B cell (primary cell): Measurements from ENCODE around the gene NIPAL1. TPM values are rescaled to one million over a fixed set of nuclear protein-coding genes. Genes with fewer than 3 reads are reported as not detected.

ENCODE experiments used
- ATAC-seq: fragments of 200-7000 bp; cut with Tn5 transposase; one replicate; pipeline ENCODE4 v1.10.0; 2021; ENCODE audit warnings: low read depth, mild to moderate bottlenecking, moderate number of reproducible peaks, moderate library complexity
- CTCF ChIA-PET: fragments of 350-600 bp; sonication (Branson Sonifier 250); formaldehyde crosslinking; loops from one replicate; lab custom pipeline; 2021; ENCODE audit warnings: antibody characterized with exemption, inconsistent platforms; lab: Charles Lee
- POLR2A ChIA-PET: fragments of 350-600 bp; sonication (Branson Sonifier 250); formaldehyde crosslinking; loops from one replicate; lab custom pipeline; 2021; ENCODE audit warnings: antibody characterized with exemption; lab: Charles Lee
- DNase-seq: peaks from one replicate; pipeline ENCODE4 v3.0.0; 2013
- H2AFZ ChIP-seq: 2 replicates; pipeline ENCODE4 v1.6.1; 2012; ENCODE audit warnings: mild to moderate bottlenecking, low read depth, low read length; ENCODE audit not compliant: insufficient read depth, poor library complexity, severe bottlenecking
- H3K27ac ChIP-seq, 2 donors: 1 replicate in 1 of 2; 2 replicates in 1 of 2; pipeline ENCODE4 v1.5.1; 2012 to 2013; ENCODE audit warnings: low read length in 2 of 2, mild to moderate bottlenecking in 2 of 2, moderate library complexity in 1 of 2
- H3K27me3 ChIP-seq, 4 experiments: fragments of 200-600 bp in 1 of 4; sonication (generic) in 1 of 4; replicated peaks in 1 of 4; 1 replicate in 2 of 4; 2 replicates in 2 of 4; pipeline versions ENCODE4 v1.6.1 to v1.7.0; 2013 to 2016; ENCODE audit warnings: low read length in 3 of 4, mild to moderate bottlenecking in 2 of 4, mixed read lengths in 1 of 4, moderate library complexity in 1 of 4; ENCODE audit not compliant: insufficient read depth in 4 of 4, control insufficient read depth in 3 of 4; ENCODE audit errors: control extremely low read depth in 1 of 4
- H3K36me3 ChIP-seq, 2 experiments: replicated peaks in 1 of 2; 1 replicate in 1 of 2; 2 replicates in 1 of 2; pipeline versions ENCODE4 v1.6.1 to v1.7.1; 2013; ENCODE audit warnings: low read length in 1 of 2; ENCODE audit not compliant: insufficient read depth in 2 of 2, control insufficient read depth in 1 of 2; ENCODE audit errors: control extremely low read depth in 1 of 2, extremely low read depth in 1 of 2
- H3K4me1 ChIP-seq, 2 donors: fragments of 200-600 bp in 1 of 2; sonication (generic) in 1 of 2; 1 replicate in 1 of 2; 2 replicates in 1 of 2; pipeline versions ENCODE4 v1.5.1 to v1.6.1; 2013 to 2017; ENCODE audit warnings: low read length in 2 of 2; ENCODE audit not compliant: control insufficient read depth in 2 of 2, insufficient read depth in 2 of 2
- H3K4me2 ChIP-seq: replicated peaks from 2 replicates; pipeline ENCODE3; 2012; ENCODE audit warnings: mild to moderate bottlenecking, low read depth, low read length; ENCODE audit not compliant: poor library complexity, severe bottlenecking
- H3K4me3 ChIP-seq, 5 experiments: fragments of 200-600 bp in 1 of 5; sonication (generic) in 1 of 5; 1 replicate in 3 of 5; 2 replicates in 2 of 5; pipeline versions ENCODE4 v1.5.1 to v1.7.0; 2011 to 2016; ENCODE audit warnings: low read length in 4 of 5, mild to moderate bottlenecking in 4 of 5, low read depth in 2 of 5, control low read depth in 1 of 5, moderate library complexity in 1 of 5; ENCODE audit not compliant: insufficient read depth in 1 of 5; ENCODE audit errors: control extremely low read depth in 1 of 5, extremely low read depth in 1 of 5
- H3K79me2 ChIP-seq: fragments of 200-600 bp; sonication (generic); one replicate; pipeline ENCODE4 v1.6.0; 2016; ENCODE audit warnings: low read length; ENCODE audit not compliant: control insufficient read depth, insufficient read depth
- H3K9ac ChIP-seq: fragments of 200-600 bp; sonication (generic); 2 replicates; pipeline ENCODE4 v1.6.1; 2017; ENCODE audit warnings: mild to moderate bottlenecking, low read length, moderate library complexity
- H3K9me3 ChIP-seq, 3 donors: one replicate each; pipeline versions ENCODE4 v1.6.1 to v1.7.1; 2013; ENCODE audit warnings: low read length in 2 of 3; ENCODE audit not compliant: control insufficient read depth in 2 of 3, insufficient read depth in 1 of 3; ENCODE audit errors: control extremely low read depth in 1 of 3
- H4K20me1 ChIP-seq: 2 replicates; pipeline ENCODE4 v1.6.0; 2012; ENCODE audit warnings: mild to moderate bottlenecking, low read length; ENCODE audit not compliant: insufficient read depth, control insufficient read depth, poor library complexity, severe bottlenecking
- H3K27ac Mint-ChIP-seq: one replicate; pipeline ENCODE4 v1.8.0; 2021; ENCODE audit warnings: mixed read lengths
- H3K27me3 Mint-ChIP-seq: one replicate; pipeline ENCODE4 v1.8.0; 2021; ENCODE audit warnings: mixed read lengths
- H3K4me1 Mint-ChIP-seq: one replicate; pipeline ENCODE4 v1.8.0; 2021; ENCODE audit warnings: mixed read lengths
- H3K4me3 Mint-ChIP-seq: one replicate; pipeline ENCODE4 v1.8.0; 2021; ENCODE audit warnings: mixed read lengths
- H3K9me3 Mint-ChIP-seq: one replicate; pipeline ENCODE4 v1.8.0; 2022; ENCODE audit warnings: mixed read lengths; ENCODE audit not compliant: insufficient read depth
- CTCF ChIP-seq: fragments of 200-600 bp; IDR thresholded peaks from one replicate; pipeline ENCODE4 v1.8.0; 2022; ENCODE audit warnings: antibody characterized with exemption, mild to moderate bottlenecking
- EZH2 ChIP-seq: IDR thresholded peaks from 2 replicates; pipeline ENCODE4 v1.6.1; 2012; ENCODE audit warnings: borderline replicate concordance, low read depth, mild to moderate bottlenecking, moderate library complexity, low read length; ENCODE audit not compliant: insufficient read depth, poor library complexity, severe bottlenecking
- WGBS: methylation state at CpG from one replicate; pipeline ENCODE4 v1.1.5; 2013; ENCODE audit warnings: missing lambda C conversion rate; ENCODE audit not compliant: insufficient coverage; 5-methylcytosine and 5-hydroxymethylcytosine counted together
- intact Hi-C: fragments of 100-400 bp; cut with micrococcal nuclease; formaldehyde crosslinking; loops from one replicate; pipeline ENCODE4 v1.10.0; 2022
- polyA plus RNA-seq: library from polyadenylated mRNA; depleted of rRNA; stranded (reverse); fragments of >200 nt; gene quantifications from 2 replicates; pipeline ENCODE4 v1.2.3, GENCODE V29; 2012
- total RNA-seq, 2 donors: library from RNA; stranded (reverse); fragments of 120-200 nt in 1 of 2; gene quantifications; 1 replicate in 1 of 2; 2 replicates in 1 of 2; pipeline versions ENCODE4 v1.2.3 to v1.2.4, GENCODE V29; 2013 to 2022

Gene NIPAL1
- total and polyA plus RNA-seq, 2 donors (not counting 1 experiment from before 2014, with no cell fraction given) = 0.24 to 1.1 TPM

DNA sequence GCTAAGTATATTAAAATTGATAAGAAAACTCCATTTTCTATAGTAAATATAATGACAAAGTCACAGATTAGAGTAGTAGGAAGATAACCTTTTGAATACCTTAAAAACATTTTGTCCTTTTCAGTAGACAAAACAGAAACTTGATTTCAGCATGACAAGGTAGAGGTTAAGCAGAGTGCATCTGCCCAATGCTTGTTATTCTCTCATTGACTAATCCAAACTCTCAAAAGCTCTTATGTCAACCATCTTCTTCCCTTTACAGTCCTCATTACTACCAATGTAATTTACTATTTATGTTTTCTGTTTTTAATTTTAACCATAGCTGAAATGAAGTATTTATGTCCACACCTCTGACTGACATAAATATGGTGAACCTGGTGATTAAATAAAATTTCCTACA is 11.1 kb downstream of the NIPAL1 start:
- TF ChIP-seq EZH2 (no peak), CTCF (no peak)
- Histone ChIP-seq H3K4me3 (no peak overlapping the region), H4K20me1 (no peaks in the 10 kb centered on the region), H3K36me3 (no peaks in the 10 kb centered on the region), H3K4me2 (no peak overlapping the region), H3K9me3 (no peaks in the 10 kb centered on the region), H3K27me3 (peaks cover 0 to 17% (median 5%) of the 10 kb centered on the region in 4 experiments), H3K27ac (no peak overlapping the region), H2AFZ (no peak overlapping the region), H3K9ac (no peak overlapping the region), H3K4me1 (no peaks in the 10 kb centered on the region), H3K79me2 (no peaks in the 10 kb centered on the region)
- ATAC-seq (no peak), DNase-seq (no peak)
- POLR2A ChIA-PET = no interaction called here
- peaks cover 8% of the 10 kb centered on the region for H3K4me1 Mint-ChIP-seq
- H3K9me3 Mint-ChIP-seq = no peaks in the 10 kb centered on the region
- intact Hi-C loops = no loop called here
- H3K4me3 Mint-ChIP-seq = no peak overlapping the region
- H3K27ac Mint-ChIP-seq = no peak overlapping the region
- CTCF ChIA-PET = interaction anchor here (0.9 kb wide), 1 partner anchor 10 kb away, joined by 4 read pairs; no protein-coding TSS in a partner anchor
- H3K27me3 Mint-ChIP-seq = peaks cover 30% of the 10 kb centered on the region

GRCh38 chr4:48028696-48029095 is 12.1 kb downstream of the NIPAL1 start:
- Histone ChIP-seq H3K79me2 (no peaks in the 10 kb centered on the region), H4K20me1 (no peaks in the 10 kb centered on the region), H3K4me3 (no peak overlapping the region), H3K27ac (no peak overlapping the region), H3K4me1 (peaks cover 0 to under 1% of the 10 kb centered on the region in 2 donors), H3K36me3 (no peaks in the 10 kb centered on the region), H3K4me2 (no peak overlapping the region), H3K9ac (no peak overlapping the region), H2AFZ (no peak overlapping the region), H3K9me3 (no peaks in the 10 kb centered on the region), H3K27me3 (peaks cover 0 to 13% (median 5%) of the 10 kb centered on the region in 4 experiments)
- TF ChIP-seq CTCF = no peak
- TF ChIP-seq EZH2 = no peak
- ATAC-seq (no peak), DNase-seq (no peak)
- WGBS = no CpG with 5 or more reads among the region's 2 CpGs
- Mint-ChIP-seq H3K4me1 (peaks cover 9% of the 10 kb centered on the region), H3K27ac (no peak overlapping the region), H3K9me3 (no peaks in the 10 kb centered on the region), H3K4me3 (no peak overlapping the region), H3K27me3 (peaks cover 24% of the 10 kb centered on the region)
- CTCF ChIA-PET = interaction anchor here (0.7 to 1.6 kb wide), 2 partner anchors 8 to 10 kb away, joined by 3 to 4 read pairs; no protein-coding TSS in a partner anchor
- intact Hi-C loops = no loop called here
- POLR2A ChIA-PET = no interaction called here
